Vagina (tissue), 2 donors: Measurements from ENCODE around the gene ARPC1B.

ENCODE experiments used
- POLR2A ChIP-seq, 2 donors: fragments of 450-650 bp; IDR thresholded peaks; one replicate each; pipeline ENCODE4 v1.6.1; 2017; ENCODE audit warnings: antibody characterized with exemption in 2 of 2, mild to moderate bottlenecking in 2 of 2, moderate library complexity in 2 of 2
- TF ChIP-seq, protein P1 (sequence below), 3 experiments: fragments of 450-650 bp in 2 of 3; fragments of 200-600 bp in 1 of 3; sonication (generic) in 1 of 3; IDR thresholded peaks; one replicate each; pipeline ENCODE4 v1.5.1; 2017 to 2019; ENCODE audit warnings: antibody characterized with exemption in 3 of 3, mild to moderate bottlenecking in 2 of 3, moderate library complexity in 2 of 3

DNA sequence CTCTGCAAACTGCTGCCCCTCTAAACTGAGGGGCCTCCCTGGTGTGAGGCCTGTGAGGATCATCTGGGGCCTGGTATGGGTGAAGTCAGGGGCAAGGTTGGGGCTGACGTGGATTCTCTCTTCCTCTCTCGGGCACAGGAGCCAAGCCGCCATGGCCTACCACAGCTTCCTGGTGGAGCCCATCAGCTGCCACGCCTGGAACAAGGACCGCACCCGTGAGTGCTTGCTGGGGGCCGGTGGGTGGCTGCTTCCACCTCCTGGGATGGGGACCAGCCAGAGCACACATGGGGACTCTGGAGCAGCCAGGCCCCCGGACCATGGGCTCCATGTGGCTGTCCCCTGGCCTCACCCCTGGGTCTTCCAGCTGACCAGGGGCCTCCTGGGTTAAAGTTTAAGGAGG is 11.0 kb downstream of the ARPC1B start:
- TF ChIP-seq, protein P1, sequence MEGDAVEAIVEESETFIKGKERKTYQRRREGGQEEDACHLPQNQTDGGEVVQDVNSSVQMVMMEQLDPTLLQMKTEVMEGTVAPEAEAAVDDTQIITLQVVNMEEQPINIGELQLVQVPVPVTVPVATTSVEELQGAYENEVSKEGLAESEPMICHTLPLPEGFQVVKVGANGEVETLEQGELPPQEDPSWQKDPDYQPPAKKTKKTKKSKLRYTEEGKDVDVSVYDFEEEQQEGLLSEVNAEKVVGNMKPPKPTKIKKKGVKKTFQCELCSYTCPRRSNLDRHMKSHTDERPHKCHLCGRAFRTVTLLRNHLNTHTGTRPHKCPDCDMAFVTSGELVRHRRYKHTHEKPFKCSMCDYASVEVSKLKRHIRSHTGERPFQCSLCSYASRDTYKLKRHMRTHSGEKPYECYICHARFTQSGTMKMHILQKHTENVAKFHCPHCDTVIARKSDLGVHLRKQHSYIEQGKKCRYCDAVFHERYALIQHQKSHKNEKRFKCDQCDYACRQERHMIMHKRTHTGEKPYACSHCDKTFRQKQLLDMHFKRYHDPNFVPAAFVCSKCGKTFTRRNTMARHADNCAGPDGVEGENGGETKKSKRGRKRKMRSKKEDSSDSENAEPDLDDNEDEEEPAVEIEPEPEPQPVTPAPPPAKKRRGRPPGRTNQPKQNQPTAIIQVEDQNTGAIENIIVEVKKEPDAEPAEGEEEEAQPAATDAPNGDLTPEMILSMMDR (IDR thresholded peaks at IDR 0.05) = no peak
- TF ChIP-seq POLR2A (IDR thresholded peaks at IDR 0.05) = no peak
